Hepatocyte (in vitro differentiated cells): ENCODE data around the gene LINGO1.

Experiments
- CTCF ChIP-seq: fragments of 200-600 bp; sonication (generic); IDR thresholded peaks from 2 replicates; pipeline ENCODE4 v1.5.1; 2016; ENCODE audit warnings: antibody characterized with exemption, mild to moderate bottlenecking; ENCODE audit not compliant: poor library complexity
- EZH2 ChIP-seq: fragments of 200-600 bp; sonication (generic); IDR thresholded peaks from 2 replicates; pipeline ENCODE4 v1.6.1; 2016; ENCODE audit warnings: antibody characterized with exemption, mild to moderate bottlenecking, borderline replicate concordance
- EZH2phosphoT487 ChIP-seq: fragments of 200-600 bp; sonication (generic); IDR thresholded peaks from one replicate; pipeline ENCODE4 v1.6.1; 2018; ENCODE audit warnings: antibody characterized with exemption, mild to moderate bottlenecking, low read depth, moderate library complexity; ENCODE audit not compliant: unreplicated experiment, severe bottlenecking

- TF ChIP-seq EZH2phosphoT487 (no peak), CTCF (no peak), EZH2 (no peak)
Observed at GRCh38 chr15:77673866-77674265, 41.2 kb upstream of the LINGO1 start.
